Stomach (tissue), 4 donors: ENCODE data around the gene FREM1.

Source experiments
- CTCF ChIP-seq, 7 experiments: fragments of 450-650 bp in 4 of 7; fragments of 200-600 bp in 3 of 7; sonication (generic) in 3 of 7; IDR thresholded peaks; one replicate each; pipeline ENCODE4 v1.5.1; 2016 to 2019; ENCODE audit warnings: antibody characterized with exemption in 7 of 7, control low read depth in 2 of 7, mild to moderate bottlenecking in 1 of 7
- EP300 ChIP-seq: sonication (generic); formaldehyde crosslinking; IDR thresholded peaks from one replicate; pipeline ENCODE4 v1.6.1; 2017; ENCODE audit warnings: antibody characterized with exemption
- POLR2A ChIP-seq, 4 donors: fragments of 450-650 bp; IDR thresholded peaks; one replicate each; pipeline ENCODE4 v1.6.1; 2016; ENCODE audit warnings: antibody characterized with exemption in 4 of 4, control low read depth in 2 of 4, mild to moderate bottlenecking in 1 of 4, moderate library complexity in 1 of 4

- TF ChIP-seq EP300 (no peak), CTCF (IDR thresholded peaks at IDR 0.05) (no peak), POLR2A (IDR thresholded peaks at IDR 0.05) (no peak)
Measured at GRCh38 chr9:14790628-14791027, 119.6 kb downstream of the FREM1 start.
